Measurements from ENCODE around the gene PRKG2. TPM values are rescaled to one million over a fixed set of nuclear protein-coding genes. Genes with fewer than 3 reads are reported as not detected.

Gene PRKG2
- total and polyA plus RNA-seq, 10 of the 15 experiments (the other 5 are each of a cell fraction or from before 2014, with no cell fraction given), result not detected

DNA sequence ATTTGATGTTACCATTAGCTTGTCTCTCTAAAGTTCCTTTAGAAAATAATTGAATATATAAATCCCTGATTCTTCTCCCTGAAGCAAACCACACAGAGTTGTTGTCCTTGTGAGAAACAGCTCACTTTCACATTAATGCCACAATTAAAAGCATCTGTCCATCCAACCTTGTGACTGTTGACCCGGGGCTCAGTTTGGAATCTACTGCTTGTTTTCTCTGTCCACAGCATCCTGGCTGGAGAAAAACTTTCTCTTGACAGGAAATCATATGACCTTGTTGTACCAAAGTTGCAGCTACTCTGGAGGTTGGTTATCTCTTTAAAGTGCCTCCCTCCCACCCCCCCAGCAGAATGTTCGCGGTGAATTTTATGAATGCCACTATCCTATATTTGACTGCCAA, 3.1 kb downstream of the PRKG2 start:
- Histone ChIP-seq H3K4me2 (ENCODE audit: control insufficient read depth, insufficient read depth) (no peak overlapping the region), H3K9ac (ENCODE audit: control insufficient read depth, insufficient read depth, low read length) (no peak overlapping the region), H3K4me1 (ENCODE audit: control insufficient read depth, insufficient read depth, low read length) (no peaks in the 10 kb centered on the region), H4K20me1 (ENCODE audit: control insufficient read depth, insufficient read depth) (no peaks in the 10 kb centered on the region), H3K4me3 (no peak overlapping the region), H2AFZ (ENCODE audit: control insufficient read depth, low read depth, low read length) (no peak overlapping the region), H3K9me3 (replicated peaks; ENCODE audit: control insufficient read depth, insufficient read depth, low read length) (no peaks in the 10 kb centered on the region), H3K27me3 (replicated peaks in 1 of 2; ENCODE audit: control insufficient read depth in 2 of 2, insufficient read depth in 2 of 2, low read length in 1 of 2) (peaks cover 0 to 6% of the 10 kb centered on the region in 2 experiments; a peak in 3 of 4 replicates), H3K27ac (ENCODE audit: control insufficient read depth, insufficient read depth) (no peak overlapping the region), H3K79me2 (ENCODE audit: control insufficient read depth, insufficient read depth, low read length) (no peaks in the 10 kb centered on the region), H3K36me3 (ENCODE audit: control insufficient read depth in 2 of 2, insufficient read depth in 2 of 2, low read length in 1 of 2) (no peaks in the 10 kb centered on the region)
- intact Hi-C loops (cut with micrococcal nuclease; ENCODE audit: unreplicated experiment), result no loop called here
- TF ChIP-seq SMC3 (IDR thresholded peaks at IDR 0.05; ENCODE audit: borderline replicate concordance, low read length) (no peak), SIX5 (IDR thresholded peaks at IDR 0.05; ENCODE audit: low read depth, low read length, severe bottlenecking) (no peak), POLR2AphosphoS5 (IDR thresholded peaks at IDR 0.05; ENCODE audit: low read length) (no peak)
- TF ChIP-seq, protein P1, sequence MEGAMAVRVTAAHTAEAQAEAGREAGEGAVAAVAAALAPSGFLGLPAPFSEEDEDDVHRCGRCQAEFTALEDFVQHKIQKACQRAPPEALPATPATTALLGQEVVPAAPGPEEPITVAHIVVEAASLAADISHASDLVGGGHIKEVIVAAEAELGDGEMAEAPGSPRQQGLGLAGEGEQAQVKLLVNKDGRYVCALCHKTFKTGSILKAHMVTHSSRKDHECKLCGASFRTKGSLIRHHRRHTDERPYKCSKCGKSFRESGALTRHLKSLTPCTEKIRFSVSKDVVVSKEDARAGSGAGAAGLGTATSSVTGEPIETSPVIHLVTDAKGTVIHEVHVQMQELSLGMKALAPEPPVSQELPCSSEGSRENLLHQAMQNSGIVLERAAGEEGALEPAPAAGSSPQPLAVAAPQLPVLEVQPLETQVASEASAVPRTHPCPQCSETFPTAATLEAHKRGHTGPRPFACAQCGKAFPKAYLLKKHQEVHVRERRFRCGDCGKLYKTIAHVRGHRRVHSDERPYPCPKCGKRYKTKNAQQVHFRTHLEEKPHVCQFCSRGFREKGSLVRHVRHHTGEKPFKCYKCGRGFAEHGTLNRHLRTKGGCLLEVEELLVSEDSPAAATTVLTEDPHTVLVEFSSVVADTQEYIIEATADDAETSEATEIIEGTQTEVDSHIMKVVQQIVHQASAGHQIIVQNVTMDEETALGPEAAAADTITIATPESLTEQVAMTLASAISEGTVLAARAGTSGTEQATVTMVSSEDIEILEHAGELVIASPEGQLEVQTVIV (IDR thresholded peaks at IDR 0.05; ENCODE audit: borderline replicate concordance, partially characterized antibody), result no peak
- in situ Hi-C loops (cut with MboI), result no loop called here
- 35% methylated on average over 3 of the region's 3 CpGs for WGBS (ENCODE audit: insufficient coverage, insufficient replicate concordance, low lambda C conversion rate, missing lambda C conversion rate)
- no peak for ATAC-seq
- no peak for DNase-seq (ENCODE audit: low read depth, low spot score)
- ChIA-PET SMC1A (ENCODE audit: uncharacterized antibody, unreplicated experiment) (no interaction called here), RAD21 (ENCODE audit: unreplicated experiment) (no interaction called here), CTCF (interaction anchor here (1.2 kb wide), 1 partner anchor 17 kb away, joined by 3 read pairs; no protein-coding TSS in a partner anchor), POLR2A (no interaction called here)
- no peak for FAIRE-seq
- BruUV-seq (replicated peaks), result no TSS peak

DNA sequence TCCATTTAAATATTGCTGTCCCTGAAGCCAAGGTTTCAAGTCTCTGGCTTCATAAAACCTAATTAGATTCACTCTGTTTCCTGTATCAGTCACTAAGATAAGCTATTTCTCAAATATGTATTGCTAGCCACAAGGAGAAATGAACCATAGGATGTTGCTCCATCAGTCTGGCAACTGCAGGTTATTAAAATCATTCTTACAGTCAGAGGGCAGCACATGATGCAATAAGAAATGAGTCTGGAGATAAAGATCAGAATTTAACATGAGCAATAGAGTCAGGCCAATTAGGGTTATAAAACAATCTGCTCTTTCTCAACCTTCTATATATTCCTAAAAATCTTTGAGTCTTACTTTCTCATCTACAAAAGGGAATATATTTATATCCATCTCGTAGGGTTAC, 7.2 kb downstream of the PRKG2 start:
- CTCF ChIA-PET, result no interaction called here
- POLR2A ChIA-PET, result no interaction called here
- FAIRE-seq, result no peak
- no peak for TF ChIP-seq BHLHE40 (IDR thresholded peaks at IDR 0.05; ENCODE audit: borderline replicate concordance in 1 of 2, low read depth in 2 of 2, low read length in 1 of 2)
- no peak for TF ChIP-seq STAT3 (IDR thresholded peaks at IDR 0.05; ENCODE audit: low read depth, low read length)
- TF ChIP-seq FOXM1 (IDR thresholded peaks at IDR 0.05; ENCODE audit: low read depth, low read length), result no peak
- TF ChIP-seq, protein P2, sequence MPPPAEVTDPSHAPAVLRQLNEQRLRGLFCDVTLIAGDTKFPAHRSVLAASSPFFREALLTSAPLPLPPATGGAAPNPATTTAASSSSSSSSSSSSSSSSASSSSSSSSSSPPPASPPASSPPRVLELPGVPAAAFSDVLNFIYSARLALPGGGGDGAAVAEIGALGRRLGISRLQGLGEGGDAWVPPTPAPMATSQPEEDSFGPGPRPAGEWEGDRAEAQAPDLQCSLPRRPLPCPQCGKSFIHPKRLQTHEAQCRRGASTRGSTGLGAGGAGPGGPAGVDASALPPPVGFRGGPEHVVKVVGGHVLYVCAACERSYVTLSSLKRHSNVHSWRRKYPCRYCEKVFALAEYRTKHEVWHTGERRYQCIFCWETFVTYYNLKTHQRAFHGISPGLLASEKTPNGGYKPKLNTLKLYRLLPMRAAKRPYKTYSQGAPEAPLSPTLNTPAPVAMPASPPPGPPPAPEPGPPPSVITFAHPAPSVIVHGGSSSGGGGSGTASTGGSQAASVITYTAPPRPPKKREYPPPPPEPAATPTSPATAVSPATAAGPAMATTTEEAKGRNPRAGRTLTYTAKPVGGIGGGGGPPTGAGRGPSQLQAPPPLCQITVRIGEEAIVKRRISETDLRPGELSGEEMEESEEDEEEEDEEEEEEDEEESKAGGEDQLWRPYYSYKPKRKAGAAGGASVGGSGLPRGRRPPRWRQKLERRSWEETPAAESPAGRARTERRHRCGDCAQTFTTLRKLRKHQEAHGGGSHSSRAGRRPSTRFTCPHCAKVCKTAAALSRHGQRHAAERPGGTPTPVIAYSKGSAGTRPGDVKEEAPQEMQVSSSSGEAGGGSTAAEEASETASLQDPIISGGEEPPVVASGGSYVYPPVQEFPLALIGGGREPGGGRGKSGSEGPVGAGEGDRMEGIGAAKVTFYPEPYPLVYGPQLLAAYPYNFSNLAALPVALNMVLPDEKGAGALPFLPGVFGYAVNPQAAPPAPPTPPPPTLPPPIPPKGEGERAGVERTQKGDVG (CRISPR knock-in tag; IDR thresholded peaks at IDR 0.05), result no peak
- TF ChIP-seq NRF1 (conservative IDR thresholded peaks at IDR 0.05; ENCODE audit: low read depth, low read length), result no peak
- TF ChIP-seq DPF2 (IDR thresholded peaks at IDR 0.05), result no peak
- TF ChIP-seq, protein P3, sequence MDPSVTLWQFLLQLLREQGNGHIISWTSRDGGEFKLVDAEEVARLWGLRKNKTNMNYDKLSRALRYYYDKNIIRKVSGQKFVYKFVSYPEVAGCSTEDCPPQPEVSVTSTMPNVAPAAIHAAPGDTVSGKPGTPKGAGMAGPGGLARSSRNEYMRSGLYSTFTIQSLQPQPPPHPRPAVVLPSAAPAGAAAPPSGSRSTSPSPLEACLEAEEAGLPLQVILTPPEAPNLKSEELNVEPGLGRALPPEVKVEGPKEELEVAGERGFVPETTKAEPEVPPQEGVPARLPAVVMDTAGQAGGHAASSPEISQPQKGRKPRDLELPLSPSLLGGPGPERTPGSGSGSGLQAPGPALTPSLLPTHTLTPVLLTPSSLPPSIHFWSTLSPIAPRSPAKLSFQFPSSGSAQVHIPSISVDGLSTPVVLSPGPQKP (IDR thresholded peaks at IDR 0.05; ENCODE audit: low read depth, low read length), result no peak
- TF ChIP-seq BACH1 (IDR thresholded peaks at IDR 0.05; ENCODE audit: borderline replicate concordance), result no peak

More for the DNA sequence above, 7.2 kb downstream of the PRKG2 start:
- Histone ChIP-seq H3K4me3 (no peak overlapping the region), H3K36me3 (ENCODE audit: control insufficient read depth in 2 of 2, insufficient read depth in 2 of 2, low read length in 1 of 2) (no peaks in the 10 kb centered on the region), H3K79me2 (ENCODE audit: control insufficient read depth, insufficient read depth, low read length) (no peaks in the 10 kb centered on the region), H4K20me1 (ENCODE audit: control insufficient read depth, insufficient read depth) (no peaks in the 10 kb centered on the region), H3K9ac (ENCODE audit: control insufficient read depth, insufficient read depth, low read length) (no peak overlapping the region), H2AFZ (ENCODE audit: control insufficient read depth, low read depth, low read length) (no peak overlapping the region), H3K27ac (ENCODE audit: control insufficient read depth, insufficient read depth) (no peak overlapping the region), H3K4me2 (ENCODE audit: control insufficient read depth, insufficient read depth) (no peak overlapping the region), H3K4me1 (ENCODE audit: control insufficient read depth, insufficient read depth, low read length) (no peaks in the 10 kb centered on the region), H3K27me3 (replicated peaks in 1 of 2; ENCODE audit: control insufficient read depth in 2 of 2, insufficient read depth in 2 of 2, low read length in 1 of 2) (no peaks in the 10 kb centered on the region), H3K9me3 (replicated peaks; ENCODE audit: control insufficient read depth, insufficient read depth, low read length) (no peaks in the 10 kb centered on the region)
- SMC1A ChIA-PET (ENCODE audit: uncharacterized antibody, unreplicated experiment), result no interaction called here
- RAD21 ChIA-PET (ENCODE audit: unreplicated experiment), result no interaction called here
- DNase-seq (ENCODE audit: low read depth, low spot score) (no peak), ATAC-seq (no peak)
- 0% methylated on average over 1 of the region's 1 CpG for WGBS (ENCODE audit: insufficient coverage, insufficient replicate concordance, low lambda C conversion rate, missing lambda C conversion rate)
- in situ Hi-C loops (cut with MboI) (no loop called here), intact Hi-C loops (cut with micrococcal nuclease; ENCODE audit: unreplicated experiment) (no loop called here)
- BruUV-seq (replicated peaks), result no TSS peak
